GM12801 (cell line): Measurements from ENCODE around the gene CILP2.

Experiments
- TF ChIP-seq, protein P1 (sequence below): IDR thresholded peaks from one replicate; pipeline ENCODE4 v1.5.1; 2011; ENCODE audit warnings: control low read depth; ENCODE audit not compliant: insufficient read length; ENCODE audit errors: extremely low read depth

CILP2 gene

DNA sequence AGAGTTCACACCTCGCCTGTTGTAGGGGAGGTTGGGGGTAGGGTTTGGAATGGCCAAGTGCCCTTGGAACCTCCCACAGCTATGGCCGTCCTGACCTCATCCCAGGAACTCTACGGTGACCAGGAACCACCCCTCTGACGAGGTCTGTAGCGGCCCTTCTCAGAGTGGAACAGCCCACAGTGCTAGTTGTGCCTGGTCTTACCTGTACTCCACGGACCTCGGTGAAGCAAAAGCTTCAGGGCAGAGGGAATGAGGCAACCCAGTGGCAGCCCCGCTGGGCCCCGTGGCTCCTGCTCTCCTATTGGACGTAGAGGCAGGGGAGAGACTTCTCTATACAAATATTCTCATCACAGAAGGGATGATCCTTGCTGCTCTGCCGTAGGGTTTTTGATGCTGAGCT is 29.8 kb upstream of the CILP2 start:
- TF ChIP-seq, protein P1, sequence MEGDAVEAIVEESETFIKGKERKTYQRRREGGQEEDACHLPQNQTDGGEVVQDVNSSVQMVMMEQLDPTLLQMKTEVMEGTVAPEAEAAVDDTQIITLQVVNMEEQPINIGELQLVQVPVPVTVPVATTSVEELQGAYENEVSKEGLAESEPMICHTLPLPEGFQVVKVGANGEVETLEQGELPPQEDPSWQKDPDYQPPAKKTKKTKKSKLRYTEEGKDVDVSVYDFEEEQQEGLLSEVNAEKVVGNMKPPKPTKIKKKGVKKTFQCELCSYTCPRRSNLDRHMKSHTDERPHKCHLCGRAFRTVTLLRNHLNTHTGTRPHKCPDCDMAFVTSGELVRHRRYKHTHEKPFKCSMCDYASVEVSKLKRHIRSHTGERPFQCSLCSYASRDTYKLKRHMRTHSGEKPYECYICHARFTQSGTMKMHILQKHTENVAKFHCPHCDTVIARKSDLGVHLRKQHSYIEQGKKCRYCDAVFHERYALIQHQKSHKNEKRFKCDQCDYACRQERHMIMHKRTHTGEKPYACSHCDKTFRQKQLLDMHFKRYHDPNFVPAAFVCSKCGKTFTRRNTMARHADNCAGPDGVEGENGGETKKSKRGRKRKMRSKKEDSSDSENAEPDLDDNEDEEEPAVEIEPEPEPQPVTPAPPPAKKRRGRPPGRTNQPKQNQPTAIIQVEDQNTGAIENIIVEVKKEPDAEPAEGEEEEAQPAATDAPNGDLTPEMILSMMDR: no peak

DNA sequence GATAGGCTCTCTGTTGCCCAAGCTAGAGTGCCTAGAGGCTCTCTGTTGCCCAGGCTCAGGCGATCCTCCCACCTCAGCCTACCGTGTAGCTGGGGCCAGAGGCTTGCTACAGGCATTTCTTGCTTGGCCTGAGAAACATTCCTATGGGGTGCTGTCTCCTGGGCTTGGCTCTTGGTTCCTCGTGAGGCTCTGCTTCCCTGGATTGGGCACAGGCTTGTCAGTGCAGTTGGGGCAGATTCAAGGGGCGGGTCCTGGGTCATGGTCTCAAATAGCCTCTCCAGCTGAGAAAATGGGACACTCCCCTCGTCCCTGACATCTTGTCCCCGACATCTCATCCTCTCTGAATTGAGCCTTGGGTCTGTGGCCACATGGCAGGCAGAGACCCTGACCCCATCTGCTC is 27.6 kb upstream of the CILP2 start:
- TF ChIP-seq, protein P1: no peak

DNA sequence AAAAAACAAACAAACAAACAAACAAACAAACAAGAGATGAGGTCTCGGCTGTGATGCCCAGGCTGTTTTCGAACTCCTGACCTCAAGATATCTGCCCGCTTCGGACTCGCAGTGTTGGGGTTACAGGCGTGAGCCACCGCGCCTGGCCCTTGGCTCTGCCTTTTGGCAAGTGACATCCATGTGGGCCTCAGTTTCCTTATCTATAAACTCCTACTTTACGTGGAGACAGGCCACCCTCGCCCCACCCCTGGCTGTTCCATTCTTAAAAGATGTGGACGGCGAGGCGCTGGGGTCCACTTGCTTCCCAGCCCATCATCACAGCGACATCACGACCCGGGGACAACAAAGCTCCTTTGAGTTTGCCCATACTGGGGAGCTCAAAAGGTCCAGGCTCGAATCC is 24.4 kb upstream of the CILP2 start:
- TF ChIP-seq, protein P1: no peak

DNA sequence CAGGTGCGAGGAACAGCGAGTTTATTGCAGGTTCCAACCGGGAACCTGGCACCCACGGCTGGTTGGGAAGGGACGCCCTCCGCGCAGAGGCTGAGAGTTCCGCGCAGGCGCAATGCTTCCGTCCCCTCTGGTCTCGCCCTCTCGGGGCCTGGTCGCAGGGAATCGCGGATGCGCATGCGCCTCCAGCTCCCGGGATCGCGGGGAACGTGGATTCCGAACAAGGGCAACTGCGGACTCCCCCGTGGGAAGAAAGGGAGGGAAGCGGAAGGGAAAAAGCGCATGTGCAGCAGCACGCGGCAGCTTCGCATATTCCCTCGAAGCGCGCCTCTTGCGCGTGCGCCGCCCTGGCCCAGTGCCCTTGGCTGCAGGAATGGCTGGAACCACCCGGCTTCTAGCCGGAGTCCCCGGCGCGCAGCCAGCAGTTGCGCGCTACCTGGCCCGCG is 23.8 kb upstream of the CILP2 start:
- TF ChIP-seq, protein P1: no peak

DNA sequence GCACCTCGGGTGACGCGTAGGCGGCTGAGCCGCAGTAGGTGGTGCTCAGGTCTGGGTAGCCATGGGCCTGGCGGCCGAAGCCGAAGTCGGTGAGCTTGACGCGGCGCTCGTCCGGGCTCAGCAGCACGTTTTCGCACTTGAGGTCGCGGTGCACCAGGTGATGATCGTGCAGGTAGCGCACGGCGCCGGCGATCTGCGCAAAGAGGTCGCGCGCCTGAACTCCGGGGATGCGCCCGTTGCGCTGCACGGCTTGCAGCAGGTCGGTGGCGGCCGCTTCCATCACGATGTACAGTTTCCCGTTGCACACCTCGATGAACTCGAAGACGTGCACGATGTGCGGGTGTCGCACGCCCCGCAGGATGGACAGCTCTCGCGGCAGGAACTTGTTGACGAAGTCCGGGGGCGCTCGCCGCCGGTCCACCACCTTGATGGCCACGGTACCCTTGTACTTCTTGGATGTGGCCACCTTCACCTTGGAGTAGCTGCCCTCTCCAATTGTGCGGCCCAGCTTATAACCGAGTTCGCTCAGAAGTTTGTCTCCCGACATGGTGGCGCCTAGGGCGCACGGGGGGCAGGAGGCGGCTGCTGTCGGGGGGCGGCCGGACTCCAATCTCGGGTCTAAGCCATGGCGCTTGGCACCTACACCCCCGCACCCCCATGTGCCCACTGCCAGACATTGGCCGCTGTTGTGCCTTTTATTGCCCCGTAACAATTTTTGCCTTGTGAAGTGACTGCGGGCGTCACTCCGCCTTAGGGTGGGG is 23.0 kb upstream of the CILP2 start, which contains the start of gene TSSK6:
Gene TSSK6, minus strand, starts transcription at position 668 of the 761 bp plus-strand sequence. Its CDS starts 121 bp downstream, at position 547.
- TF ChIP-seq, protein P1: no peak

DNA sequence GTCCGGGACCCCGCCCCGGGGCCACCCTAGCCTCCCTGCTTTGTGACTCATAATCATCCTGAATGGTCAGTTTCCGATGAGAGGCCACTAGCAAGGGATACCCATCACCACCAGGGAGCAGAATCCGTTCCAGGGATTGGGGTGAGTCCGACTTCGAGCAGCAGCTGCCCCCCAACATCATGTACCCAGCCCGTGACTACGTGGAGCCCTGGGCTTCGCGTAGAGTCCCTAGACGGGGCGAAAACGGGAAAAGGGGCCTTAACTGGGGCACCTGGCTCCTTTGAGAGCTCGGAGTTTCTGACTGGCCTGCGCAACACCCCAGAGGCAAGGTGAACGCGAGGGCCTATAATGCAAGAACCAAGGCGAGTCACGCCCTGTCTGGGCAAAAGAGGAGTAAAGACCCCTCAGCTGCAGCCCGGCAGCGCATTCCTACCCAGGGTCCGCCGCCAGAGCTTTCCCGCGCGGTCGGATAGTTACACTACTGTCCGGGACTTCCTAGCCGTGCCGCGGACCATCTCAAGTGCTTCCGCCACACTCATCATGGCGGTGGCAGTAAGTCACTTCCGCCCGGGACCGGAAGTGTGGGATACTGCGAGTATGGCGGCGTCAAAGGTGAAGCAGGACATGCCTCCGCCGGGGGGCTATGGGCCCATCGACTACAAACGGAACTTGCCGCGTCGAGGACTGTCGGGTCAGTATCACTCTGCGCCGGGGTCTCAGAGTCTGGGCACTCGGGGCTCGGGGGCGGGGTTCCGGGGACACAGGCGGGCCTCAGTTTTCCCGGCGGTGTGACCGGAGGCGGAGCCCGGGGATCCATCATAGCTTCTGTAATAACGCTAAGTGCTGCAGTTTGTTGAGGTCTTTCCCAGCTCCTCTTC is 22.2 kb upstream of the CILP2 start, which contains the start of gene NDUFA13:
Gene NDUFA13, plus strand, starts transcription at position 584 of the 878 bp plus-strand sequence. Its CDS starts 14 bp downstream, at position 598.
- TF ChIP-seq, protein P1: no peak

DNA sequence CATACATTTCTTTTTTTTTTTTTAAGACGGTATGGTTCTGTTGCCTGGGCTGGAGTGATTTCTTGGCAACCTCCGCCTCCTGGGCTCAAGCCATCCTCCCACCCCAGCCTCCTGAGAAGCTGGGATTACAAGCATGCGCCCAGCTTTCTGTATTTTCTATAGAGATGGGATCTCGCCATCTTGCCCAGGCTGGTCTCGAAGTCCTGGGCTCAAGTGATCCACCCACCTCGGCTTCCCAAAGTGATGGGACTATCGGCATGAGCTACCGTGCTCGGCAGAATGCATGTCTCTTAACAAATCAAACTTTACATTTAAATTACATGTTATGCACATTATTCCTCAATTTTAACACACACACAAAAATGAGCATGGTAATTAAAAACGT is 20.8 kb upstream of the CILP2 start:
- TF ChIP-seq, protein P1: no peak
